ENCODE results near the gene ZNF487.
"Not testable (repeated sequence)": the region's sequence is repeated elsewhere in the genome, so short reads cannot be mapped to it uniquely, and the experiment has no call there.

ZNF487 gene

DNA sequence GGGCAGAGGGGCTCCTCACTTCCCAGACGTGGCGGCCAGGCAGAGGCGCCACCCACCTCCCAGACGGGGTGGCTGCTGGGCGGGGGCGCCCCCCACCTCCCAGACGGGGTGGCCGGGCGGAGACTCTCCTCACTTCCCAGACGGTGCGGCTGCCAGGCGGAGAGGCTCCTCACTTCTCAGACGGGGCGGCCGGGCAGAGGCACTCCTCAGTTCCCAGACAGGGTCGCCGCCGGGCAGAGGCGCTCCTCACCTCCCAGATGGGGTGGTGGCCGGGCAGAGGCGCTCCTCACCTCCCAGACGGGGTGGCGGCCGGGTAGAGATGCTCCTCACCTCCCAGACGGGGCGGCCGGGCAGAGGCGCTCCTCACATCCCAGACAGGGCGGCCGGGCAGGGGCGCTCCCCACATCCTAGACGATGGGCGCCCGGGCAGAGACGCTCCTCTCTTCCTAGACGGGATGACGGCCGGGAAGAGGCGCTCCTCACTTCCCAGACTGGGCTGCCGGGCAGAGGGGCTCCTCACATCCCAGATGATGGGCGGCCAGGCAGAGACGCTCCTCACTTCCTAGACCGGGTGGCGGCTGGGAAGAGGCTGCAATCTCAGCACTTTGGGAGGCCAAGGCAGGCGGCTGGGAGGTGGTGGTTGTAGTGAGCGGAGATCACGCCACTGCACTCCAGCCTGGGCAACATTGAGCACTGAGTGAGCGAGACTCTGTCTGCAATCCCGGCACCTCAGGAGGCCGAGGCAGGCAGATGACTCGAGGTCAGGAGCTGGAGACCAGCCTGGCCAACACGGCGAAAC, 9.5 kb downstream of the ZNF487 start:
- not testable (repeated sequence) for H3K27ac ChIP-seq (replicated peaks)

GRCh38 chr10:43448742-43449141, 11.8 kb downstream of the ZNF487 start:
- TF ChIP-seq, protein P1, sequence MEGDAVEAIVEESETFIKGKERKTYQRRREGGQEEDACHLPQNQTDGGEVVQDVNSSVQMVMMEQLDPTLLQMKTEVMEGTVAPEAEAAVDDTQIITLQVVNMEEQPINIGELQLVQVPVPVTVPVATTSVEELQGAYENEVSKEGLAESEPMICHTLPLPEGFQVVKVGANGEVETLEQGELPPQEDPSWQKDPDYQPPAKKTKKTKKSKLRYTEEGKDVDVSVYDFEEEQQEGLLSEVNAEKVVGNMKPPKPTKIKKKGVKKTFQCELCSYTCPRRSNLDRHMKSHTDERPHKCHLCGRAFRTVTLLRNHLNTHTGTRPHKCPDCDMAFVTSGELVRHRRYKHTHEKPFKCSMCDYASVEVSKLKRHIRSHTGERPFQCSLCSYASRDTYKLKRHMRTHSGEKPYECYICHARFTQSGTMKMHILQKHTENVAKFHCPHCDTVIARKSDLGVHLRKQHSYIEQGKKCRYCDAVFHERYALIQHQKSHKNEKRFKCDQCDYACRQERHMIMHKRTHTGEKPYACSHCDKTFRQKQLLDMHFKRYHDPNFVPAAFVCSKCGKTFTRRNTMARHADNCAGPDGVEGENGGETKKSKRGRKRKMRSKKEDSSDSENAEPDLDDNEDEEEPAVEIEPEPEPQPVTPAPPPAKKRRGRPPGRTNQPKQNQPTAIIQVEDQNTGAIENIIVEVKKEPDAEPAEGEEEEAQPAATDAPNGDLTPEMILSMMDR (IDR thresholded peaks at IDR 0.05; ENCODE audit: insufficient read depth, low read length) = no peak
- TF ChIP-seq SPI1 (IDR thresholded peaks at IDR 0.05; ENCODE audit: borderline replicate concordance, low read depth) (no peak), REST (IDR thresholded peaks at IDR 0.05; ENCODE audit: insufficient replicate concordance, low read depth) (no peak), POLR2AphosphoS5 (IDR thresholded peaks at IDR 0.05; ENCODE audit: low read depth) (no peak), GABPA (IDR thresholded peaks at IDR 0.05; ENCODE audit: low read depth) (no peak)
- peak; percentile 46 to 64 for DNase-seq (ENCODE audit: low read depth in 1 of 2, low spot score in 1 of 2)
- Histone ChIP-seq H3K27me3 (ENCODE audit: insufficient read depth, poor library complexity, severe bottlenecking) (no peaks in the 10 kb centered on the region), H3K27ac (replicated peaks) (no peak overlapping the region), H3K4me3 (replicated peaks; ENCODE audit: insufficient read depth, low read length) (no peak overlapping the region)

More for the DNA sequence above, 9.5 kb downstream of the ZNF487 start:
- H3K27me3 ChIP-seq (ENCODE audit: insufficient read depth, poor library complexity, severe bottlenecking); DNase-seq (ENCODE audit: low read depth in 1 of 2, low spot score in 1 of 2); H3K4me3 ChIP-seq (replicated peaks; ENCODE audit: insufficient read depth, low read length): not testable (repeated sequence)

- H3K27me3 ChIP-seq (ENCODE audit: insufficient read depth, poor library complexity, severe bottlenecking) = no peaks in the 10 kb centered on the region
- TF ChIP-seq, protein P1 (IDR thresholded peaks at IDR 0.05; ENCODE audit: insufficient read depth, low read length) = no peak
- TF ChIP-seq REST (IDR thresholded peaks at IDR 0.05; ENCODE audit: insufficient replicate concordance, low read depth) = no peak
- TF ChIP-seq POLR2AphosphoS5 (IDR thresholded peaks at IDR 0.05; ENCODE audit: low read depth) = no peak
- TF ChIP-seq GABPA (IDR thresholded peaks at IDR 0.05; ENCODE audit: low read depth) = no peak
- no peak for TF ChIP-seq SPI1 (IDR thresholded peaks at IDR 0.05; ENCODE audit: borderline replicate concordance, low read depth)
- H3K4me3 ChIP-seq (replicated peaks; ENCODE audit: insufficient read depth, low read length) = no peak overlapping the region
- DNase-seq (ENCODE audit: low read depth in 1 of 2, low spot score in 1 of 2) = no peak
- H3K27ac ChIP-seq (replicated peaks) = peak overlapping the region; percentile 22; the same call in 1 of the 2 replicates
Measured at GRCh38 chr10:43452356-43452914, 15.5 kb downstream of the ZNF487 start.

GRCh38 chr10:43453266-43453831, 16.4 kb downstream of the ZNF487 start:
- no peak overlapping the region for H3K27ac ChIP-seq (replicated peaks)
- TF ChIP-seq GABPA (IDR thresholded peaks at IDR 0.05; ENCODE audit: low read depth) (no peak), POLR2AphosphoS5 (IDR thresholded peaks at IDR 0.05; ENCODE audit: low read depth) (no peak), REST (IDR thresholded peaks at IDR 0.05; ENCODE audit: insufficient replicate concordance, low read depth) (no peak), SPI1 (IDR thresholded peaks at IDR 0.05; ENCODE audit: borderline replicate concordance, low read depth) (no peak)
- TF ChIP-seq, protein P1 (IDR thresholded peaks at IDR 0.05; ENCODE audit: insufficient read depth, low read length) = no peak
- DNase-seq (ENCODE audit: low read depth in 1 of 2, low spot score in 1 of 2) = no peak
- no peaks in the 10 kb centered on the region for H3K27me3 ChIP-seq (ENCODE audit: insufficient read depth, poor library complexity, severe bottlenecking)
- H3K4me3 ChIP-seq (replicated peaks; ENCODE audit: insufficient read depth, low read length) = no peak overlapping the region

GRCh38 chr10:43454025-43454424, 17.1 kb downstream of the ZNF487 start:
- DNase-seq (ENCODE audit: low read depth in 1 of 2, low spot score in 1 of 2); H3K27ac ChIP-seq (replicated peaks); H3K4me3 ChIP-seq (replicated peaks; ENCODE audit: insufficient read depth, low read length); H3K27me3 ChIP-seq (ENCODE audit: insufficient read depth, poor library complexity, severe bottlenecking): not testable (repeated sequence)
